Neural progenitor cell (in vitro differentiated cells): ENCODE data around the gene COQ9.

ENCODE experiments used
- EZH2 ChIP-seq: fragments of 200-600 bp; sonication (generic); IDR thresholded peaks from 2 replicates; pipeline ENCODE4 v1.6.1; 2017; ENCODE audit warnings: antibody characterized with exemption, mild to moderate bottlenecking, moderate library complexity
- EZH2phosphoT487 ChIP-seq: fragments of 200-600 bp; sonication (generic); IDR thresholded peaks from 2 replicates; pipeline ENCODE4 v1.6.1; 2017; ENCODE audit warnings: antibody characterized with exemption
- TF ChIP-seq, protein P1 (sequence below): fragments of 200-600 bp; sonication (generic); IDR thresholded peaks from 2 replicates; pipeline ENCODE4 v1.5.1; 2017; ENCODE audit warnings: antibody characterized with exemption, mild to moderate bottlenecking

DNA sequence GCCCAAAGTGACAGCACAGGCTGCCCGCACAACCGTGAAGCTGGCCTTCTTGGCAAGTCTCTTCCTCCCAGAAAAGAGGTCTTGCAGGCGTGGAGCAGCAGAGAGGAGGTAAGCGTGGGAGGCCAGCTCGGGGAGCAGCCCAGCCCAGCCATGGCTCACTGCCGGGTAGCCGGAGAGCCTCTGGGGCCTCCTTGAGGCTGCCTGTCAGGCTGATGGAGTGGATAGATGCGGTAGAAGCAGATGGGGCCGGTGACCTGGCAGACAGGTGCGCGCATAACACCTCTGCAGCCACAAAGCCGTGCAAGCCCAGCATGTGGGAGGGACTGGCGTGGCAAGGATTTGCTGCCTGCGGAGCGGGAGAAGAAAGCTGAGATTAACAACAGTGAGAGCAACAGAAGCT is 56.1 kb downstream of the COQ9 start:
- TF ChIP-seq, protein P1, sequence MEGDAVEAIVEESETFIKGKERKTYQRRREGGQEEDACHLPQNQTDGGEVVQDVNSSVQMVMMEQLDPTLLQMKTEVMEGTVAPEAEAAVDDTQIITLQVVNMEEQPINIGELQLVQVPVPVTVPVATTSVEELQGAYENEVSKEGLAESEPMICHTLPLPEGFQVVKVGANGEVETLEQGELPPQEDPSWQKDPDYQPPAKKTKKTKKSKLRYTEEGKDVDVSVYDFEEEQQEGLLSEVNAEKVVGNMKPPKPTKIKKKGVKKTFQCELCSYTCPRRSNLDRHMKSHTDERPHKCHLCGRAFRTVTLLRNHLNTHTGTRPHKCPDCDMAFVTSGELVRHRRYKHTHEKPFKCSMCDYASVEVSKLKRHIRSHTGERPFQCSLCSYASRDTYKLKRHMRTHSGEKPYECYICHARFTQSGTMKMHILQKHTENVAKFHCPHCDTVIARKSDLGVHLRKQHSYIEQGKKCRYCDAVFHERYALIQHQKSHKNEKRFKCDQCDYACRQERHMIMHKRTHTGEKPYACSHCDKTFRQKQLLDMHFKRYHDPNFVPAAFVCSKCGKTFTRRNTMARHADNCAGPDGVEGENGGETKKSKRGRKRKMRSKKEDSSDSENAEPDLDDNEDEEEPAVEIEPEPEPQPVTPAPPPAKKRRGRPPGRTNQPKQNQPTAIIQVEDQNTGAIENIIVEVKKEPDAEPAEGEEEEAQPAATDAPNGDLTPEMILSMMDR = no peak
- TF ChIP-seq EZH2 = no peak
- TF ChIP-seq EZH2phosphoT487 = no peak
